ENCODE measurements around the gene TUBGCP4.
"Not testable (repeated sequence)": the region's sequence is repeated elsewhere in the genome, so short reads cannot be mapped to it uniquely, and the experiment has no call there.

Gene TUBGCP4

GRCh38 chr15:43360821-43361220 is 10.1 kb upstream of the TUBGCP4 start:
- Histone ChIP-seq H3K27me3 (ENCODE audit: control insufficient read depth in 2 of 2, insufficient read depth in 2 of 2, low read length in 2 of 2) (no peaks in the 10 kb centered on the region), H3K4me3 (ENCODE audit: low read length in 2 of 2) (no peak overlapping the region), H3K36me3 (ENCODE audit: control insufficient read depth in 2 of 2, insufficient read depth in 2 of 2, low read length in 2 of 2) (peaks cover 52 to 58% of the 10 kb centered on the region in 2 donors), H3K9me3 (ENCODE audit: control insufficient read depth in 2 of 2, low read length in 2 of 2) (peaks cover 24 to 30% of the 10 kb centered on the region in 2 donors), H3K4me1 (ENCODE audit: control insufficient read depth in 2 of 2, insufficient read depth in 2 of 2, low read length in 2 of 2) (no peaks in the 10 kb centered on the region), H3K9ac (ENCODE audit: low read depth in 1 of 2, low read length in 2 of 2) (no peak overlapping the region), H3K27ac (ENCODE audit: low read depth in 2 of 2, low read length in 2 of 2) (no peak overlapping the region)

GRCh38 chr15:43361313-43361903 is 9.5 kb upstream of the TUBGCP4 start:
- Histone ChIP-seq H3K9ac (ENCODE audit: low read depth in 1 of 2, low read length in 2 of 2) (no peak overlapping the region), H3K4me3 (ENCODE audit: low read length in 2 of 2) (no peak overlapping the region), H3K9me3 (ENCODE audit: control insufficient read depth in 2 of 2, low read length in 2 of 2) (peaks cover 24 to 30% of the 10 kb centered on the region in 2 donors), H3K27ac (ENCODE audit: low read depth in 2 of 2, low read length in 2 of 2) (no peak overlapping the region), H3K36me3 (ENCODE audit: control insufficient read depth in 2 of 2, insufficient read depth in 2 of 2, low read length in 2 of 2) (peaks cover 57 to 64% of the 10 kb centered on the region in 2 donors), H3K27me3 (ENCODE audit: control insufficient read depth in 2 of 2, insufficient read depth in 2 of 2, low read length in 2 of 2) (no peaks in the 10 kb centered on the region), H3K4me1 (ENCODE audit: control insufficient read depth in 2 of 2, insufficient read depth in 2 of 2, low read length in 2 of 2) (no peaks in the 10 kb centered on the region)

- H3K36me3 ChIP-seq (ENCODE audit: control insufficient read depth in 2 of 2, insufficient read depth in 2 of 2, low read length in 2 of 2): peaks cover 18 to 21% of the 10 kb centered on the region in 2 donors
- H3K27me3 ChIP-seq (ENCODE audit: control insufficient read depth in 2 of 2, insufficient read depth in 2 of 2, low read length in 2 of 2): no peaks in the 10 kb centered on the region
- H3K4me3 ChIP-seq (ENCODE audit: low read length in 2 of 2): peak overlapping the region; percentile 96
- H3K4me1 ChIP-seq (ENCODE audit: control insufficient read depth in 2 of 2, insufficient read depth in 2 of 2, low read length in 2 of 2): peaks cover 18 to 22% of the 10 kb centered on the region in 2 donors
- H3K27ac ChIP-seq (ENCODE audit: low read depth in 2 of 2, low read length in 2 of 2): peak overlapping the region in 1 of 2 donors; percentile 43
- peak overlapping the region; percentile 80 to 94 for H3K9ac ChIP-seq (ENCODE audit: low read depth in 1 of 2, low read length in 2 of 2)
- no peaks in the 10 kb centered on the region for H3K9me3 ChIP-seq (ENCODE audit: control insufficient read depth in 2 of 2, low read length in 2 of 2)
Measured at GRCh38 chr15:43370310-43370974, 459 bp upstream of the TUBGCP4 start.

GRCh38 chr15:43376017-43376705 is 5.3 kb downstream of the TUBGCP4 start:
- no peaks in the 10 kb centered on the region for H3K9me3 ChIP-seq (ENCODE audit: control insufficient read depth in 2 of 2, low read length in 2 of 2)
- H3K9ac ChIP-seq (ENCODE audit: low read depth in 1 of 2, low read length in 2 of 2): no peak overlapping the region
- H3K4me3 ChIP-seq (ENCODE audit: low read length in 2 of 2): no peak overlapping the region

GRCh38 chr15:43378601-43379000 is 7.7 kb downstream of the TUBGCP4 start:
- H3K4me1 ChIP-seq (ENCODE audit: control insufficient read depth in 2 of 2, insufficient read depth in 2 of 2, low read length in 2 of 2): no peaks in the 10 kb centered on the region
- H3K27me3 ChIP-seq (ENCODE audit: control insufficient read depth in 2 of 2, insufficient read depth in 2 of 2, low read length in 2 of 2): no peaks in the 10 kb centered on the region
- peaks cover 36 to 47% of the 10 kb centered on the region in 2 donors for H3K36me3 ChIP-seq (ENCODE audit: control insufficient read depth in 2 of 2, insufficient read depth in 2 of 2, low read length in 2 of 2)
- H3K27ac ChIP-seq (ENCODE audit: low read depth in 2 of 2, low read length in 2 of 2): no peak overlapping the region
- H3K9ac ChIP-seq (ENCODE audit: low read depth in 1 of 2, low read length in 2 of 2): no peak overlapping the region
- no peak overlapping the region for H3K4me3 ChIP-seq (ENCODE audit: low read length in 2 of 2)
- no peaks in the 10 kb centered on the region for H3K9me3 ChIP-seq (ENCODE audit: control insufficient read depth in 2 of 2, low read length in 2 of 2)

More at GRCh38 chr15:43376017-43376705, 5.3 kb downstream of the TUBGCP4 start:
- H3K4me1 ChIP-seq (ENCODE audit: control insufficient read depth in 2 of 2, insufficient read depth in 2 of 2, low read length in 2 of 2): peaks cover 7 to 8% of the 10 kb centered on the region in 2 donors
- H3K36me3 ChIP-seq (ENCODE audit: control insufficient read depth in 2 of 2, insufficient read depth in 2 of 2, low read length in 2 of 2): peaks cover 27 to 31% of the 10 kb centered on the region in 2 donors
- H3K27ac ChIP-seq (ENCODE audit: low read depth in 2 of 2, low read length in 2 of 2): no peak overlapping the region
- no peaks in the 10 kb centered on the region for H3K27me3 ChIP-seq (ENCODE audit: control insufficient read depth in 2 of 2, insufficient read depth in 2 of 2, low read length in 2 of 2)

GRCh38 chr15:43382310-43382709 is 11.4 kb downstream of the TUBGCP4 start:
- no peak overlapping the region for H3K4me3 ChIP-seq (ENCODE audit: low read length in 2 of 2)
- H3K27ac ChIP-seq (ENCODE audit: low read depth in 2 of 2, low read length in 2 of 2): no peak overlapping the region
- H3K9ac ChIP-seq (ENCODE audit: low read depth in 1 of 2, low read length in 2 of 2): no peak overlapping the region
- H3K36me3 ChIP-seq (ENCODE audit: control insufficient read depth in 2 of 2, insufficient read depth in 2 of 2, low read length in 2 of 2): peaks cover 44 to 55% of the 10 kb centered on the region in 2 donors
- no peaks in the 10 kb centered on the region for H3K9me3 ChIP-seq (ENCODE audit: control insufficient read depth in 2 of 2, low read length in 2 of 2)
- H3K4me1 ChIP-seq (ENCODE audit: control insufficient read depth in 2 of 2, insufficient read depth in 2 of 2, low read length in 2 of 2): no peaks in the 10 kb centered on the region
- no peaks in the 10 kb centered on the region for H3K27me3 ChIP-seq (ENCODE audit: control insufficient read depth in 2 of 2, insufficient read depth in 2 of 2, low read length in 2 of 2)

GRCh38 chr15:43383070-43383469 is 12.2 kb downstream of the TUBGCP4 start:
- H3K4me3 ChIP-seq (ENCODE audit: low read length in 2 of 2): no peak overlapping the region
- no peak overlapping the region for H3K9ac ChIP-seq (ENCODE audit: low read depth in 1 of 2, low read length in 2 of 2)
- H3K4me1 ChIP-seq (ENCODE audit: control insufficient read depth in 2 of 2, insufficient read depth in 2 of 2, low read length in 2 of 2): no peaks in the 10 kb centered on the region
- peaks cover 39 to 55% of the 10 kb centered on the region in 2 donors for H3K36me3 ChIP-seq (ENCODE audit: control insufficient read depth in 2 of 2, insufficient read depth in 2 of 2, low read length in 2 of 2)
- no peaks in the 10 kb centered on the region for H3K9me3 ChIP-seq (ENCODE audit: control insufficient read depth in 2 of 2, low read length in 2 of 2)
- no peak overlapping the region for H3K27ac ChIP-seq (ENCODE audit: low read depth in 2 of 2, low read length in 2 of 2)
- no peaks in the 10 kb centered on the region for H3K27me3 ChIP-seq (ENCODE audit: control insufficient read depth in 2 of 2, insufficient read depth in 2 of 2, low read length in 2 of 2)

GRCh38 chr15:43390723-43391122 is 19.8 kb downstream of the TUBGCP4 start:
- Histone ChIP-seq H3K4me1 (ENCODE audit: control insufficient read depth in 2 of 2, insufficient read depth in 2 of 2, low read length in 2 of 2) (no peaks in the 10 kb centered on the region), H3K36me3 (ENCODE audit: control insufficient read depth in 2 of 2, insufficient read depth in 2 of 2, low read length in 2 of 2) (peaks cover 20 to 34% of the 10 kb centered on the region in 2 donors), H3K9ac (ENCODE audit: low read depth in 1 of 2, low read length in 2 of 2) (no peak overlapping the region)

GRCh38 chr15:43393592-43393991 is 22.7 kb downstream of the TUBGCP4 start:
- H3K36me3 ChIP-seq (ENCODE audit: control insufficient read depth in 2 of 2, insufficient read depth in 2 of 2, low read length in 2 of 2): peaks cover 40 to 50% of the 10 kb centered on the region in 2 donors
- not testable (repeated sequence) for H3K9ac ChIP-seq (ENCODE audit: low read depth in 1 of 2, low read length in 2 of 2); H3K27ac ChIP-seq (ENCODE audit: low read depth in 2 of 2, low read length in 2 of 2); H3K4me3 ChIP-seq (ENCODE audit: low read length in 2 of 2); H3K9me3 ChIP-seq (ENCODE audit: control insufficient read depth in 2 of 2, low read length in 2 of 2); H3K4me1 ChIP-seq (ENCODE audit: control insufficient read depth in 2 of 2, insufficient read depth in 2 of 2, low read length in 2 of 2); H3K27me3 ChIP-seq (ENCODE audit: control insufficient read depth in 2 of 2, insufficient read depth in 2 of 2, low read length in 2 of 2)

More at GRCh38 chr15:43390723-43391122, 19.8 kb downstream of the TUBGCP4 start:
- H3K27ac ChIP-seq (ENCODE audit: low read depth in 2 of 2, low read length in 2 of 2): no peak overlapping the region
- H3K27me3 ChIP-seq (ENCODE audit: control insufficient read depth in 2 of 2, insufficient read depth in 2 of 2, low read length in 2 of 2): no peaks in the 10 kb centered on the region
- H3K9me3 ChIP-seq (ENCODE audit: control insufficient read depth in 2 of 2, low read length in 2 of 2): no peaks in the 10 kb centered on the region
- H3K4me3 ChIP-seq (ENCODE audit: low read length in 2 of 2): no peak overlapping the region

- no peak overlapping the region for H3K9ac ChIP-seq (ENCODE audit: low read depth in 1 of 2, low read length in 2 of 2)
- H3K27me3 ChIP-seq (ENCODE audit: control insufficient read depth in 2 of 2, insufficient read depth in 2 of 2, low read length in 2 of 2): no peaks in the 10 kb centered on the region
- peaks cover 68 to 77% of the 10 kb centered on the region in 2 donors for H3K36me3 ChIP-seq (ENCODE audit: control insufficient read depth in 2 of 2, insufficient read depth in 2 of 2, low read length in 2 of 2)
- no peaks in the 10 kb centered on the region for H3K4me1 ChIP-seq (ENCODE audit: control insufficient read depth in 2 of 2, insufficient read depth in 2 of 2, low read length in 2 of 2)
- no peaks in the 10 kb centered on the region for H3K9me3 ChIP-seq (ENCODE audit: control insufficient read depth in 2 of 2, low read length in 2 of 2)
- no peak overlapping the region for H3K4me3 ChIP-seq (ENCODE audit: low read length in 2 of 2)
- H3K27ac ChIP-seq (ENCODE audit: low read depth in 2 of 2, low read length in 2 of 2): no peak overlapping the region
Measured at GRCh38 chr15:43402255-43402654, 31.4 kb downstream of the TUBGCP4 start.
